Esophagus squamous epithelium (tissue), 4 donors: ENCODE data around the gene COL20A1.

ENCODE experiments used
- CTCF ChIP-seq, 6 experiments: fragments of 450-650 bp in 4 of 6; fragments of 200-600 bp in 2 of 6; sonication (generic) in 2 of 6; IDR thresholded peaks; one replicate each; pipeline ENCODE4 v1.5.1; 2016 to 2019; ENCODE audit warnings: antibody characterized with exemption in 6 of 6, mild to moderate bottlenecking in 4 of 6, moderate library complexity in 4 of 6
- POLR2A ChIP-seq, 4 donors: fragments of 450-650 bp; IDR thresholded peaks; one replicate each; pipeline ENCODE4 v1.6.1; 2017; ENCODE audit warnings: antibody characterized with exemption in 4 of 4, mild to moderate bottlenecking in 4 of 4, moderate library complexity in 3 of 4

- TF ChIP-seq CTCF (IDR thresholded peaks at IDR 0.05) (no peak), POLR2A (IDR thresholded peaks at IDR 0.05) (no peak)
These were observed 8.7 kb downstream of the COL20A1 start for GRCh38 chr20:63301671-63302070.
